GM23338 (cell line): Measurements from ENCODE around the gene SKOR1. TPM values are rescaled to one million over a fixed set of nuclear protein-coding genes. Genes with fewer than 3 reads are reported as not detected.

Source experiments
- ATAC-seq: fragments of 200-7000 bp; cut with Tn5 transposase; 3 replicates; pipeline ENCODE4 v1.9.1; 2020
- DNase-seq: peaks from one replicate; pipeline ENCODE4 v3.0.0-alpha.2; 2015; ENCODE audit warnings: low spot score
- H2AFZ ChIP-seq: fragments of 200-600 bp; sonication (generic); 2 replicates; pipeline ENCODE4 v1.8.0; 2016; ENCODE audit warnings: antibody characterized with exemption, mild to moderate bottlenecking, moderate library complexity
- H3F3A ChIP-seq: fragments of 200-600 bp; sonication (generic); replicated peaks from 2 replicates; pipeline ENCODE4 v1.8.0; 2017; ENCODE audit warnings: antibody characterized with exemption, mixed run types, low read depth
- H3K27ac ChIP-seq: fragments of 200-600 bp; sonication (generic); 2 replicates; pipeline ENCODE4 v1.6.1; 2016; ENCODE audit warnings: low read depth
- H3K27me3 ChIP-seq: fragments of 200-600 bp; sonication (generic); 2 replicates; pipeline ENCODE4 v1.8.0; 2016; ENCODE audit warnings: mild to moderate bottlenecking, mixed run types, moderate library complexity; ENCODE audit not compliant: insufficient read depth
- H3K36me3 ChIP-seq: fragments of 200-600 bp; sonication (generic); 2 replicates; pipeline ENCODE4 v1.8.0; 2016; ENCODE audit warnings: mild to moderate bottlenecking; ENCODE audit not compliant: insufficient read depth
- H3K4me1 ChIP-seq: fragments of 200-600 bp; sonication (generic); 2 replicates; pipeline ENCODE4 v1.8.0; 2016; ENCODE audit warnings: mild to moderate bottlenecking, moderate library complexity; ENCODE audit not compliant: insufficient read depth
- H3K4me2 ChIP-seq: fragments of 200-600 bp; sonication (generic); 2 replicates; pipeline ENCODE4 v1.7.1; 2017; ENCODE audit warnings: mixed run types
- H3K4me3 ChIP-seq: fragments of 200-600 bp; sonication (generic); 2 replicates; pipeline ENCODE4 v1.6.1; 2016; ENCODE audit warnings: mixed run types
- H3K79me2 ChIP-seq: fragments of 200-600 bp; sonication (generic); replicated peaks from 2 replicates; pipeline ENCODE4 v1.8.0; 2017; ENCODE audit warnings: mild to moderate bottlenecking; ENCODE audit not compliant: insufficient read depth
- H3K9me2 ChIP-seq: fragments of 200-600 bp; sonication (generic); 2 replicates; pipeline ENCODE4 v1.8.0; 2017; ENCODE audit not compliant: insufficient read depth
- H4K20me1 ChIP-seq: fragments of 200-600 bp; sonication (generic); replicated peaks from 2 replicates; pipeline ENCODE4 v1.8.0; 2017; ENCODE audit warnings: mild to moderate bottlenecking; ENCODE audit not compliant: insufficient read depth
- H3K27ac Mint-ChIP-seq: 2 replicates; pipeline ENCODE4 v1.8.0; 2020; ENCODE audit warnings: inconsistent platforms, mild to moderate bottlenecking, moderate library complexity, mixed read lengths
- H3K27me3 Mint-ChIP-seq: 3 replicates; pipeline ENCODE4 v1.8.0; 2022; ENCODE audit warnings: low read depth, mild to moderate bottlenecking, moderate library complexity, mixed read lengths, inconsistent platforms; ENCODE audit not compliant: insufficient read depth, poor library complexity
- H3K36me3 Mint-ChIP-seq: 3 replicates; pipeline ENCODE4 v1.8.0; 2021; ENCODE audit warnings: low read depth, mild to moderate bottlenecking, inconsistent platforms, moderate library complexity, mixed read lengths
- H3K4me1 Mint-ChIP-seq: 3 replicates; pipeline ENCODE4 v1.8.0; 2020; ENCODE audit warnings: mild to moderate bottlenecking, inconsistent platforms, mixed read lengths
- H3K4me3 Mint-ChIP-seq: 3 replicates; pipeline ENCODE4 v1.8.0; 2021; ENCODE audit warnings: moderate library complexity, mild to moderate bottlenecking, inconsistent platforms, mixed read lengths
- H3K9me3 Mint-ChIP-seq: 3 replicates; pipeline ENCODE4 v1.8.0; 2020; ENCODE audit warnings: moderate library complexity, mild to moderate bottlenecking, inconsistent platforms, mixed read lengths
- CREB1 ChIP-seq: fragments of 250-450 bp; sonication (Bioruptor Pico); IDR thresholded peaks from 2 replicates; pipeline ENCODE4 v1.5.0; 2020; ENCODE audit warnings: low read depth, mild to moderate bottlenecking, moderate library complexity
- CTCF ChIP-seq, 2 experiments: fragments of 200-600 bp in 1 of 2; sonication (generic) in 1 of 2; conservative IDR thresholded peaks; 2 replicates each; pipeline versions ENCODE4 v1.5.1 to v1.6.1; 2016 to 2017; ENCODE audit warnings: antibody characterized with exemption in 2 of 2, low read depth in 2 of 2, mild to moderate bottlenecking in 2 of 2, moderate library complexity in 1 of 2
- EZH2 ChIP-seq: fragments of 200-600 bp; sonication (generic); IDR thresholded peaks from one replicate; pipeline ENCODE4 v1.8.0; 2017; ENCODE audit warnings: antibody characterized with exemption, mild to moderate bottlenecking, low read depth; ENCODE audit not compliant: unreplicated experiment
- EZH2phosphoT487 ChIP-seq: fragments of 200-600 bp; sonication (generic); IDR thresholded peaks from one replicate; pipeline ENCODE4 v1.8.1; 2018; ENCODE audit warnings: antibody characterized with exemption; ENCODE audit not compliant: unreplicated experiment
- JUNB ChIP-seq: IDR thresholded peaks from one replicate; pipeline ENCODE4 v1.6.1; 2016; ENCODE audit warnings: antibody characterized with exemption; ENCODE audit not compliant: unreplicated experiment
- POLR2AphosphoS5 ChIP-seq: IDR thresholded peaks from 2 replicates; pipeline ENCODE4 v1.6.1; 2016; ENCODE audit warnings: antibody characterized with exemption, low read depth
- ZNF114 ChIP-seq: fragments of 250-450 bp; sonication (Bioruptor Pico); IDR thresholded peaks from 2 replicates; pipeline ENCODE4 v1.5.0; 2020; ENCODE audit warnings: mild to moderate bottlenecking, moderate library complexity
- ZNF462 ChIP-seq: fragments of 250-450 bp; sonication (Bioruptor Pico); IDR thresholded peaks from 2 replicates; pipeline ENCODE4 v1.5.0; 2020; ENCODE audit warnings: mild to moderate bottlenecking, moderate library complexity
- polyA plus RNA-seq: library from polyadenylated mRNA; unstranded; fragments of >200 nt; fragmentation: Nextera tagmentation; extraction: Ambion mirVana; gene quantifications from 2 replicates; pipeline ENCODE4 v1.2.1, GENCODE V29; 2016
- total RNA-seq: library from RNA; depleted of rRNA; stranded (reverse); fragments of >200 nt; shearing (Covaris generic); gene quantifications from 2 replicates; pipeline ENCODE4 v1.2.3, GENCODE V29; 2014

SKOR1 gene
- total and polyA plus RNA-seq, 2 experiments from 2014 or later = 0.17 TPM; not detected in 1

GRCh38 chr15:67783303-67783702 lies 42.0 kb upstream of the SKOR1 start:
- Histone ChIP-seq H3K4me2 (0 out of 2 replicates have a peak overlapping the region, but pooled peaks have one; percentile 61), H3K4me1 (peaks cover 41% of the 10 kb centered on the region), H3F3A (0 out of 2 replicates have a peak, but pooled peaks cover 4% of the 10 kb centered on the region), H3K27me3 (no peaks in the 10 kb centered on the region), H3K36me3 (no peaks in the 10 kb centered on the region), H3K9me2 (no peaks in the 10 kb centered on the region), H3K4me3 (no peak overlapping the region), H3K27ac (no peak overlapping the region), H2AFZ (no peak overlapping the region), H3K79me2 (no peaks in the 10 kb centered on the region), H4K20me1 (no peaks in the 10 kb centered on the region)
- ATAC-seq = peak; percentile 19
- no peak for DNase-seq
- Mint-ChIP-seq H3K4me1 (peaks cover 52% of the 10 kb centered on the region), H3K27ac (no peak overlapping the region; the same call in 1 of the 2 replicates), H3K9me3 (no peaks in the 10 kb centered on the region), H3K27me3 (no peaks in the 10 kb centered on the region), H3K36me3 (no peaks in the 10 kb centered on the region), H3K4me3 (no peak overlapping the region)
- peak in 1 of 2 experiments; percentile 35; a peak in 2 of 4 replicates for TF ChIP-seq CTCF (conservative IDR thresholded peaks at IDR 0.05; ENCODE audit: low read depth in 2 of 2)
- no peak for TF ChIP-seq POLR2AphosphoS5
- no peak for TF ChIP-seq ZNF114 (CRISPR knock-in tag)

GRCh38 chr15:67784090-67784781 lies 41.1 kb upstream of the SKOR1 start:
- no peaks in the 10 kb centered on the region for H3K36me3 ChIP-seq
- H3K4me3 ChIP-seq = no peak overlapping the region
- H3K27ac ChIP-seq = no peak overlapping the region
- H3K27ac Mint-ChIP-seq = no peak overlapping the region
- H3K27me3 ChIP-seq = no peaks in the 10 kb centered on the region
- no peaks in the 10 kb centered on the region for H4K20me1 ChIP-seq
- H3K9me2 ChIP-seq = no peaks in the 10 kb centered on the region
- no peaks in the 10 kb centered on the region for H3K36me3 Mint-ChIP-seq
- 0 out of 2 replicates have a peak, but pooled peaks cover 4% of the 10 kb centered on the region for H3F3A ChIP-seq
- ATAC-seq (no peak), DNase-seq (no peak)
- TF ChIP-seq CTCF (conservative IDR thresholded peaks at IDR 0.05; ENCODE audit: low read depth in 2 of 2) (no peak), CREB1 (no peak), EZH2 (no peak), JUNB (no peak), EZH2phosphoT487 (no peak), ZNF462 (no peak)
- H3K4me3 Mint-ChIP-seq = no peak overlapping the region
- H3K79me2 ChIP-seq = no peaks in the 10 kb centered on the region
- H3K4me1 Mint-ChIP-seq = peaks cover 44% of the 10 kb centered on the region
- H3K27me3 Mint-ChIP-seq = no peaks in the 10 kb centered on the region
- H3K4me1 ChIP-seq = peaks cover 42% of the 10 kb centered on the region
- H3K9me3 Mint-ChIP-seq = no peaks in the 10 kb centered on the region
- H3K4me2 ChIP-seq = no peak overlapping the region
- H2AFZ ChIP-seq = no peak overlapping the region
